SK-N-SH treated with all-trans-retinoic acid at 6 μM for 48 hours (cell line): ENCODE data around the gene TUT4.

Experiments
- ARNTL ChIP-seq: fragments of 450-650 bp; formaldehyde crosslinking; IDR thresholded peaks from 2 replicates; pipeline ENCODE4 v1.5.0; 2020; ENCODE audit warnings: low read depth, mild to moderate bottlenecking, moderate library complexity, borderline replicate concordance
- BACH2 ChIP-seq: fragments of 250-450 bp; sonication (Bioruptor Pico); IDR thresholded peaks from 2 replicates; pipeline ENCODE4 v1.9.0; 2021; ENCODE audit warnings: mild to moderate bottlenecking, borderline replicate concordance
- CREB5 ChIP-seq: fragments of 250-450 bp; sonication (Bioruptor Pico); IDR thresholded peaks from 2 replicates; pipeline ENCODE4 v1.5.1; 2020; ENCODE audit warnings: low read depth, mild to moderate bottlenecking, moderate library complexity
- CSDC2 ChIP-seq: fragments of 250-450 bp; sonication (Bioruptor Pico); IDR thresholded peaks from 2 replicates; pipeline ENCODE4 v1.5.0; 2020; ENCODE audit warnings: mild to moderate bottlenecking, moderate library complexity
- ESRRG ChIP-seq: fragments of 250-450 bp; sonication (Bioruptor Pico); IDR thresholded peaks from 2 replicates; pipeline ENCODE4 v1.6.1; 2021; ENCODE audit warnings: mild to moderate bottlenecking
- GLIS3 ChIP-seq: fragments of 250-450 bp; sonication (Bioruptor Pico); IDR thresholded peaks from 2 replicates; pipeline ENCODE4 v1.5.0; 2020; ENCODE audit warnings: mild to moderate bottlenecking, moderate library complexity
- PATZ1 ChIP-seq: fragments of 250-450 bp; sonication (Bioruptor Pico); IDR thresholded peaks from 2 replicates; pipeline ENCODE4 v1.8.0; 2020; ENCODE audit warnings: mild to moderate bottlenecking, moderate library complexity, borderline replicate concordance
- RARB ChIP-seq: fragments of 250-450 bp; sonication (Bioruptor Pico); IDR thresholded peaks from 2 replicates; pipeline ENCODE4 v1.8.0; 2021; ENCODE audit warnings: mild to moderate bottlenecking, moderate library complexity
- TCF4 ChIP-seq: fragments of 250-450 bp; sonication (Bioruptor Pico); IDR thresholded peaks from 2 replicates; pipeline ENCODE4 v1.8.0; 2021; ENCODE audit warnings: mild to moderate bottlenecking, moderate library complexity, borderline replicate concordance
- TSHZ2 ChIP-seq: fragments of 250-450 bp; sonication (Bioruptor Pico); IDR thresholded peaks from 2 replicates; pipeline ENCODE4 v1.5.0; 2020; ENCODE audit warnings: mild to moderate bottlenecking, moderate library complexity
- ZFP3 ChIP-seq: fragments of 250-450 bp; sonication (Bioruptor Pico); IDR thresholded peaks from 2 replicates; pipeline ENCODE4 v1.5.0; 2020; ENCODE audit warnings: mild to moderate bottlenecking, moderate library complexity
- ZFP30 ChIP-seq: fragments of 450-650 bp; formaldehyde crosslinking; IDR thresholded peaks from 2 replicates; pipeline ENCODE4 v1.5.0; 2022; ENCODE audit warnings: mild to moderate bottlenecking, moderate library complexity
- ZNF8 ChIP-seq: fragments of 450-650 bp; formaldehyde crosslinking; IDR thresholded peaks from 2 replicates; pipeline ENCODE4 v1.5.0; 2020; ENCODE audit warnings: mild to moderate bottlenecking, moderate library complexity

- TF ChIP-seq RARB (no peak), CREB5 (CRISPR knock-in tag) (no peak), CSDC2 (CRISPR knock-in tag) (no peak), BACH2 (no peak), ESRRG (CRISPR knock-in tag) (no peak), TCF4 (CRISPR knock-in tag) (no peak), PATZ1 (no peak), ZFP30 (CRISPR knock-in tag) (no peak), ARNTL (CRISPR knock-in tag) (no peak), ZFP3 (peak; percentile 88), TSHZ2 (no peak), ZNF8 (no peak), GLIS3 (CRISPR knock-in tag) (no peak)
Observed at GRCh38 chr1:52424231-52424636, 128.7 kb downstream of the TUT4 start.
